Astrocyte (in vitro differentiated cells and primary cell): ENCODE results near the gene EEA1. TPM values are rescaled to one million over a fixed set of nuclear protein-coding genes. Genes with fewer than 3 reads are reported as not detected.

Experiments
- DNase-seq: peaks from one replicate; pipeline ENCODE4 v3.0.0-alpha.2; 2010; ENCODE audit warnings: low read depth
- FAIRE-seq: peaks from 2 replicates; lab custom pipeline; 2011; peaks lifted over from hg19 to GRCh38; lab: Jason Lieb, UNC
- H2AFZ ChIP-seq: 2 replicates; pipeline ENCODE4 v1.6.0; 2012; ENCODE audit warnings: low read depth, low read length, inconsistent platforms
- H3K27ac ChIP-seq: 2 replicates; pipeline ENCODE4 v1.5.1; 2011; ENCODE audit warnings: low read depth, low read length, inconsistent platforms
- H3K27me3 ChIP-seq: 2 replicates; pipeline ENCODE4 v1.6.0; 2011; ENCODE audit warnings: low read length, inconsistent platforms; ENCODE audit not compliant: insufficient read depth
- H3K36me3 ChIP-seq: 2 replicates; pipeline ENCODE4 v1.5.1; 2011; ENCODE audit warnings: low read length, inconsistent platforms; ENCODE audit not compliant: insufficient read depth
- H3K4me1 ChIP-seq: 2 replicates; pipeline ENCODE4 v1.5.1; 2011; ENCODE audit warnings: low read length, inconsistent platforms; ENCODE audit not compliant: insufficient read depth
- H3K4me2 ChIP-seq: 2 replicates; pipeline ENCODE4 v1.6.0; 2012; ENCODE audit warnings: low read length, inconsistent platforms
- H3K4me3 ChIP-seq: 2 replicates; pipeline ENCODE4 v1.5.1; 2011; ENCODE audit warnings: low read depth, mild to moderate bottlenecking, low read length, inconsistent platforms; ENCODE audit not compliant: insufficient read depth
- H3K79me2 ChIP-seq: 2 replicates; pipeline ENCODE4 v1.6.0; 2012; ENCODE audit warnings: mild to moderate bottlenecking, low read length, inconsistent platforms; ENCODE audit not compliant: insufficient read depth
- H3K9ac ChIP-seq: 2 replicates; pipeline ENCODE4 v1.6.0; 2012; ENCODE audit warnings: mild to moderate bottlenecking, low read length, inconsistent platforms
- H3K9me3 ChIP-seq: 2 replicates; pipeline ENCODE4 v1.5.1; 2012; ENCODE audit warnings: low read depth, mild to moderate bottlenecking, low read length, inconsistent platforms; ENCODE audit not compliant: insufficient read depth
- H4K20me1 ChIP-seq: 2 replicates; pipeline ENCODE4 v1.6.0; 2012; ENCODE audit warnings: low read length, inconsistent platforms; ENCODE audit not compliant: insufficient read depth
- H3K27ac Mint-ChIP-seq: one replicate; pipeline ENCODE4 v1.8.0; 2021; ENCODE audit warnings: mild to moderate bottlenecking, mixed read lengths; ENCODE audit not compliant: unreplicated experiment
- H3K27me3 Mint-ChIP-seq: one replicate; pipeline ENCODE4 v1.8.0; 2021; ENCODE audit warnings: low read depth, mixed read lengths; ENCODE audit not compliant: unreplicated experiment
- H3K36me3 Mint-ChIP-seq: one replicate; pipeline ENCODE4 v1.8.0; 2021; ENCODE audit warnings: low read depth, mixed read lengths; ENCODE audit not compliant: unreplicated experiment
- H3K4me1 Mint-ChIP-seq: one replicate; pipeline ENCODE4 v1.8.0; 2021; ENCODE audit warnings: low read depth, mixed read lengths; ENCODE audit not compliant: unreplicated experiment
- H3K4me3 Mint-ChIP-seq: one replicate; pipeline ENCODE4 v1.8.0; 2021; ENCODE audit warnings: mild to moderate bottlenecking, moderate library complexity, mixed read lengths; ENCODE audit not compliant: unreplicated experiment
- H3K9me3 Mint-ChIP-seq: one replicate; pipeline ENCODE4 v1.8.0; 2021; ENCODE audit warnings: mild to moderate bottlenecking, mixed read lengths; ENCODE audit not compliant: unreplicated experiment
- CTCF ChIP-seq: IDR thresholded peaks from 2 replicates; pipeline ENCODE4 v1.5.1; 2011; ENCODE audit warnings: low read depth, mild to moderate bottlenecking, inconsistent platforms, low read length, moderate library complexity; ENCODE audit not compliant: insufficient read depth
- EZH2 ChIP-seq: IDR thresholded peaks from 2 replicates; pipeline ENCODE4 v1.6.1; 2012; ENCODE audit warnings: mild to moderate bottlenecking, low read length, inconsistent platforms; ENCODE audit not compliant: insufficient read depth
- total RNA-seq: library from RNA; stranded (reverse); gene quantifications from 2 replicates; pipeline ENCODE4 v1.2.1, GENCODE V29; 2021

Gene EEA1
- total RNA-seq, 1 donor from 2014 or later: 36.5 TPM

DNA sequence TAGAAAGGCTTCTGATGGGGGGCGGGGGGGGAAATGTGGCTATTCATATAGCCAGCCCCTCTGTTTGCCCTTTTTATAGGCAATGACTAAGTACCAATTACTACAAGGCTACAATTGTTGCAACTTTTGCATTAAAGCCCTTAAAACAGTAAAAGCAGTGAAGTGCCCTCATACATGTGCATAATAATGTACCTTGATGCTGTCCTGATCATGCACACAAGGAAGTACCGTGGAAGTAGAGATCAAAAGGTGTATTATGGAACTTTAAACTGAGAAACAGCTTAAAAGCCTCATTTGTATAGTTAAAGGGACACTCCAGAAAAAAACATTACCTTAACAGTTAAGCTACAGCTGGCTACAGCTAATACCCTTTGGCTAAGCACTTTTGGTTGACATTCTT, 114.5 kb downstream of the EEA1 start:
- no peaks in the 10 kb centered on the region for H3K9me3 Mint-ChIP-seq
- DNase-seq (no peak), FAIRE-seq (no peak)
- peaks cover 3% of the 10 kb centered on the region for H3K36me3 Mint-ChIP-seq
- H3K27me3 Mint-ChIP-seq: no peaks in the 10 kb centered on the region
- no peaks in the 10 kb centered on the region for H3K4me1 ChIP-seq
- H3K4me3 ChIP-seq: no peak overlapping the region
- H3K9me3 ChIP-seq: no peaks in the 10 kb centered on the region
- H3K4me1 Mint-ChIP-seq: no peaks in the 10 kb centered on the region
- H3K36me3 ChIP-seq: peaks cover 13% of the 10 kb centered on the region
- H3K4me3 Mint-ChIP-seq: no peak overlapping the region
- H3K9ac ChIP-seq: no peak overlapping the region
- H4K20me1 ChIP-seq: no peaks in the 10 kb centered on the region
- H3K27ac Mint-ChIP-seq: no peak overlapping the region
- H3K4me2 ChIP-seq: no peak overlapping the region
- no peaks in the 10 kb centered on the region for H3K27me3 ChIP-seq
- no peak overlapping the region for H3K27ac ChIP-seq
- H3K79me2 ChIP-seq: no peaks in the 10 kb centered on the region
- TF ChIP-seq EZH2 (no peak), CTCF (no peak)
- no peak overlapping the region for H2AFZ ChIP-seq

- no peak overlapping the region for H3K27ac Mint-ChIP-seq
- DNase-seq (no peak), FAIRE-seq (no peak)
- Histone ChIP-seq H3K4me3 (no peak overlapping the region), H3K27ac (no peak overlapping the region), H3K9ac (no peak overlapping the region), H3K9me3 (no peaks in the 10 kb centered on the region), H2AFZ (no peak overlapping the region), H3K36me3 (peaks cover 13% of the 10 kb centered on the region), H4K20me1 (no peaks in the 10 kb centered on the region), H3K4me1 (no peaks in the 10 kb centered on the region), H3K27me3 (no peaks in the 10 kb centered on the region), H3K4me2 (no peak overlapping the region), H3K79me2 (no peaks in the 10 kb centered on the region)
- H3K4me1 Mint-ChIP-seq: no peaks in the 10 kb centered on the region
- no peaks in the 10 kb centered on the region for H3K9me3 Mint-ChIP-seq
- peaks cover 10% of the 10 kb centered on the region for H3K36me3 Mint-ChIP-seq
- no peaks in the 10 kb centered on the region for H3K27me3 Mint-ChIP-seq
- H3K4me3 Mint-ChIP-seq: no peak overlapping the region
- no peak for TF ChIP-seq CTCF
- no peak for TF ChIP-seq EZH2
Observed at GRCh38 chr12:92810370-92810769, 118.7 kb downstream of the EEA1 start.

DNA sequence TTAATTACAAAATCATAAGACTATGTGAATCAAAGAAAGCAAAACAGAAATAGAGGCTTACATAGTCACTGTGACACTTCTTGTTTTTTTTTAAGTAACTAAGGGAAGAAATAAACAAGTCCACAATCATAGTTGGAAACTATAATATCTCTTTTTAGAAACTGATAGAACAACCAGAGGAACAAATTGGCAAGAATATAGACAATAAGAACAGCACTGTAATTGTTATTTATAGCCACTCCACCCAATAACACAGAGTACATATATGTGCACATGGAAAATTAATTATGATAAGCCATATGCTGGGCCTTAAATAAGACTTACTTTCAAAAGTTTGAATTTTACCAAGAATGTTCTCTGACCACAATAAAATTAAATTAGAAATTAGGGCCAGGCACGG, 125.2 kb downstream of the EEA1 start:
- no peak overlapping the region for H3K27ac Mint-ChIP-seq
- no peak for FAIRE-seq
- peaks cover 20% of the 10 kb centered on the region for H3K36me3 ChIP-seq

More for the DNA sequence above, 125.2 kb downstream of the EEA1 start:
- Mint-ChIP-seq H3K4me1 (no peaks in the 10 kb centered on the region), H3K9me3 (no peaks in the 10 kb centered on the region), H3K36me3 (peaks cover 11% of the 10 kb centered on the region), H3K4me3 (no peak overlapping the region), H3K27me3 (no peaks in the 10 kb centered on the region)
- DNase-seq: no peak
- no peak overlapping the region for H3K4me2 ChIP-seq
- H3K9ac ChIP-seq: no peak overlapping the region
- H2AFZ ChIP-seq: no peak overlapping the region
- TF ChIP-seq EZH2 (no peak), CTCF (no peak)
- H4K20me1 ChIP-seq: no peaks in the 10 kb centered on the region
- H3K9me3 ChIP-seq: no peaks in the 10 kb centered on the region
- no peak overlapping the region for H3K27ac ChIP-seq
- H3K4me3 ChIP-seq: no peak overlapping the region
- H3K4me1 ChIP-seq: no peaks in the 10 kb centered on the region
- no peaks in the 10 kb centered on the region for H3K79me2 ChIP-seq
- no peaks in the 10 kb centered on the region for H3K27me3 ChIP-seq
